Measurements from ENCODE around the gene GASK1A.

GRCh38 chr3:43036621-43037423 is 57.7 kb downstream of the GASK1A start:
- no peak for TF ChIP-seq POLR2A (IDR thresholded peaks at IDR 0.05; ENCODE audit: low read length)
- TF ChIP-seq GATA1 (IDR thresholded peaks at IDR 0.05; ENCODE audit: low read depth, low read length): no peak
